Fibroblast of peridontal ligament (primary cell): ENCODE data around the gene LIPE.
A peak's percentile ranks its signal among the peaks of the same experiment; 100 is the strongest.
"Not testable (repeated sequence)": the region's sequence is repeated elsewhere in the genome, so short reads cannot be mapped to it uniquely, and the experiment has no call there.

ENCODE experiments used
- DNase-seq: peaks from one replicate; pipeline ENCODE4 v3.0.0-alpha.2; 2010; ENCODE audit errors: extremely low read depth

Gene LIPE

DNA sequence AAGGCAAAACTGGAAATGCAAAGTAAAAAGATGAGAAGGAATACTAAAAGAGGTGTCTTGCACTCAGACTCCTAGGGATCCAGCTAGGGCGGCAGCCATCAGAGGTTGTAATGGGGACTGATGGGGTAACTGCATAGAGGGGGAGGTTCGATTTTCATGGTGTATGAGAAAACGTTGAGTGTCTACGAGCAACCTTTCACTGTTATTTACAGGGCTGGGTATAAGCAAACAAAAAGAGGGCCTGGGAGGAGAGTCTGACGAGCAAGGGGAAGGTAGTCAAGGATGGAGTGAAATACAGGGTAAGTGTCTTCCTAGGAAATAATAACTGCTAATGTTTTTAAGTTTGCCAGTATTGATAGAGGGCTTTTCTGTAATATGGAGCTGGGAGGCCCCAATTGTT, 21.1 kb upstream of the LIPE start:
- DNase-seq = not testable (repeated sequence)

DNA sequence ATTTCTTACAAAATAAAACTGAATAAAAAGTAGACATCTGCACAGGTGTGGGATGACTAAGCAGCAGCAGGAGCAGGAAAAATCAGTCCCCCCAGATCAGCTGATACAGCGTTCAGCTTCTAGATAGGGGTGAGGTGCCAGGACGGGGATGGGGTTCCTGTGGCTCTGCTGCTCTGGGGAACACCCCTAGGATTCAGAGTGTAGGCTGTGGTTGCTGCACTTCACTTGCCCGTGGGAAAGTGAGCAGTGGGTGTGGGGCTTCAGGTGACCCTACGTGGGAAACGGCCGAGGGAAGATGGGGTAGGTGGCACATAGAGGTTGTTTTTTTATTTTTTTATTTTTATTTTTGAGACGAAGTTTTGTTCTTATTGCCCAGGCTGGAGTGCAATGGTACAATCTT, 18.8 kb upstream of the LIPE start:
- DNase-seq = no peak

DNA sequence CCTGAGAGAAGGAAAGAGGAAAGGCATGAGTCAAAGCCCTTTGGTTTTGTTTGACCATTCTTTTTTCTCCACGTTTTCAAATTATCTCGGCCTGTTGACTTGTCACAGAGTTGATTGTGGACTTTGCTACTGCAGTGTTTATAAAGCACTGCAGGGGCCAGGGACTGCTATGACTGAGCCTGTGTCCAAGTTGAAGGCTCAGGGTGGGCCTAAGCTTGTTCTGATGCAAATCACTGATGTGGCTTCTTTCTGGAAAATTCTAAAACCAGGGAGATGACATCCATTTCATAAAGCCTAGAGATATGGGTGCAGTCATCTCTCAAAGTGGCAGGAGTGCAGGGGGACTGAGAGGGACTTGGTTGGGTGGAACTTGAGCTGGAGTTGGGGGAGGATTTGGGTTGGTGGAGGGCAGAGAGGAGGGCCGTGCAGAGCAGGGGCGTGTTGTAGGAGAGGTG, 16.8 kb upstream of the LIPE start:
- no peak for DNase-seq

DNA sequence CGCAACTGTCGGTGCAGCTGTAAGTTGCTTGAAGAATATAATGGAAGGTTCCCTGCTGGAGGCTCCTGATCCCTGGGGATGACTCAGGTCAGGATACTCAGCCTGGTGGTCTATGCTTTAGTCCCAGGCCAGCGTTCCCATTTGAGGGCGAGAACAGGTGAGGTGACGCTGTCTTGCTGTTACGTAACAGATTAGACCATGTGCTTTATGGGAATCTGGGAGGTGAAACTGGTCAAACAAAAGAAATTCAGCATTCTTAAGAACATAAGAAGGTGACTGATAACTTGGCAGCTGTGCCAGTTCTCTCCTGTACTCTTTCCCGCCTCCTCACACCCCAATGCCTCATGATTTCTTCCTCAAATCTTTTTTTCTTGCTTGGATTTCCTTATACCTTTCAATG, 15.6 kb upstream of the LIPE start, which contains the start of gene CXCL17:
Gene CXCL17, minus strand, starts transcription at position 114 of the 400 bp plus-strand sequence. CDS start 114 bp downstream, outside the sequence.
- DNase-seq = no peak

DNA sequence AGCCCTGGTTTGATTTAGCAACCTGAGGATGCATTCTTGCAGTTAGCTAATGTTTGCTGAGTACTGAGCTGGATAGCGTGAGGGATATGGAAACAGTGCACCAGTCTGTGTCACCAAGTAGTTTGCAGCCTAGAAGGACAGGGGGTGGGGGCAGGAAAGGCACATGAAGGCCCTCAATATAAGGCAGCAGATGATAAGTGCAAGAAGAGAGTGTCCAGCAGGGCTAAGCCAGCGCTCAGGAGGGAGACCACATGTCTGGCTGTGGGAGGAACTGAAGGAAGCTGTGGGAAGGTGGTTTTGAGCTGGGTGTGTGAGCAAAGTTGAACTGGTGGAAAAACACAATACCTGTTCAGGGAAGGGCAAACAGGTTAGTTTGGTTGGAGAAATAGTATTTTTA, 13.9 kb upstream of the LIPE start:
- DNase-seq = no peak

GRCh38 chr19:42440357-42441048, 13.3 kb upstream of the LIPE start:
- peak; percentile 61 for DNase-seq

GRCh38 chr19:42436006-42436405, 8.8 kb upstream of the LIPE start:
- DNase-seq = peak; percentile 45

DNA sequence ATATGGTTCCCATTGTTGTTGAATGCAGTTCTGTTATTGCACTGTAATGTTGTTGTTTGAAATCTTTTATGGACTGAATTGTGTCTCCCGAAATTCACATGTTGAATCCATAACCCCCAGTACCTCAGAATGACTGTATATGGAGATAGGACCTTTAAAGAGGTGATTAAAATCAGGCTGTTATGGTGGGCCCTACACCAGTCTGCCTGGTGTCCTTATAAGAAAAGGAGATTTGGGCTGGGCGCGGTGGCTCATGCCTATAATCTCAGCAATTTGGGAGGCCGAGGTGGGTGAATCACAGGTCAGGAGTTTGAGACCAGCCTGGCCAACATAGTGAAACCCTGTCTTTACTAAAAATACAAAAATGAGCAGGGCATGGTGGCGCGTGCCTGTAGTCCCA, 8.1 kb upstream of the LIPE start:
- DNase-seq = no peak

DNA sequence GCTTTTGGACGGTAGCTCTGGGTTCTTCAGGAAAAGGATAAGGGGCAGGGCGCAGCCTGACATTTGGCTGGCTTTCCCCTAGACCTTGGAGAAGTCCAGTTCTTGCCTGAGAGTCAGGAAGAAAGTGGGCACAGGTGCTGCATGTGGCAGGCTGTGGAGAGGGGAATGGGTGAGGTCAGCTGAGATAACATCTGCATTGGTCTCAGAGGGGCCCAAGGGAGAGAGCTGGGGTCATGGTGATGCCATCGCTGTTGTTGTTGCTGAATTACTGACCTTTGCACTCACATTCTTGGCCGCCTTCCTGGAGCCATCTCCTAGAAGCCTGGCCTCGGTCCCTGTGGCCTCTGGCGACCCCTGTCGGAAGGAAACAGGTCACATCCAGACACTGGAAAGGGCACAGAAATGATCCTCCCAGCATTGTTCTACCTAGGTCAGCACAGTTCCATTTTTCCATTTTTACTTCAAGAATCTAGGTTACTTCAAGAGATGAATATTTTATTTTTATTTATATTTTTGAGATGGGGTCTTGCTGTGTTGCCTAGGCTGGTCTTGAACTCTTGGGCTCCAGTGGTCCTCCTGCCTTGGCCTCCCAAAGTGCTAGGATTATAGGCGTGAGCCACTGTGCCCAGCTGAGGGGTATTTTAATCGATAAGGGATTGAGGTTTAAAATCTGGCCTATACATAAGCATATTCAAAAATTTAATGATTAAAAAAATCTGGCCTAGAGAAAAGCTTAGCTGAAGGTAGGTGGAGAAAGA, 6.5 kb upstream of the LIPE start:
- peak; percentile 57 for DNase-seq

DNA sequence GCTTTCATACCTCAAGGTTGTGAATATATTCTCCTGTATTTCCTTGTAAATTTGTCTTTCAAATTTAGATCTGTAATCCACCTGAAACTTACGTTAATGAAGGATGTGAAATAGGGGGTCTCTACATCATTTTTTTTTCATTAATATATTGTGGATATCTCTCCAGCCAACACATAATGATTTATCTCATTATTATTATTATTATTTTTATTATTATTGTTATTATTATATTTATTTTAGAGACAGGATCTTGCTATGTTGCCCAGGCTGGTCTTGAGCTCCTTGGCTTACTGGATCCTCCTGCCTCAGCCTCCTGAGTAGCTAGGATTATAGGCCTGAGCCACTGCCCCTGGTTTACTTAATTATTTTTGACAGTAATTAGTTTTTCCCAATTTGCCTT, 4.3 kb upstream of the LIPE start:
- DNase-seq = no peak

DNA sequence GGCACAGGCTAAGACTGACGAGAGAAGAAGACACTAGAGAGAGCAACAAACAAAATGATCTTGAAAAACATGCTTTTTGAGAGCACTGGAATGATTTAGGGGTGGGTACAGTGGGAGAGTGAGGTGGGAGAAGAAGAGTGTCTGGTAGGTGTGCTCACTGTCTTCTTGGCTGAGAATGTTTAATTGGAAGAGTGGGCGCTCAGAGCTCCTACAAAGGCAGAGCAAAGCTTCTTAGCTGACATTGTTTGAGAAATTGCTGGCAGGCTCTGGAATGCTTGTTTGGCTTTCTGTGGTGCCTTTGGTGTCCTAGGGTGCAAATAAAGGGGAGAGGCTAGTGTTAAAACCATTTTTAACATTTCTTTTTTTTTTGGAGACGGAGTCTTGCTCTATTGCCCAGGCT, 1.5 kb upstream of the LIPE start:
- DNase-seq = no peak

GRCh38 chr19:42426643-42427042, 545 bp downstream of the LIPE start:
- DNase-seq = no peak

- DNase-seq = no peak
Observed at GRCh38 chr19:42424712-42425131, 2.5 kb downstream of the LIPE start.

DNA sequence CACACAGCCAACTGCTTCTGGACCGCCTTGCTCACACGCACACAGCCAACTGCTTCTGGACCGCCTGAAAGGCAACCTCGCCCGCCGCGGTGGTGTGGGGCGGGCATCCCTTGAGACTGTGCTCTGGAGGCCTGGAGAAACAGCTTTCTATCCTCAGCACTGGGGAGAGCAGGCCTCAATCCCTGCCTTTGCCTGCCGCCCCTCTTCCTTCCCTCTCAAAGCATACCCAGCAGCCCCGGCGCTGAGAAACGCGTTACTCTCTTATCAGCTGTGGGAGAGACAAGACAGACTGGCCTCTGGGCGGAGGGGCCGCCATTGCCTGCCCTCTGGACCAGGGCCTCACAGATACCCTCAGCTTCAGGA, 2.9 kb downstream of the LIPE start:
- DNase-seq = no peak

- peak; percentile 87 for DNase-seq
Observed at GRCh38 chr19:42423462-42424344, 3.5 kb downstream of the LIPE start.

DNA sequence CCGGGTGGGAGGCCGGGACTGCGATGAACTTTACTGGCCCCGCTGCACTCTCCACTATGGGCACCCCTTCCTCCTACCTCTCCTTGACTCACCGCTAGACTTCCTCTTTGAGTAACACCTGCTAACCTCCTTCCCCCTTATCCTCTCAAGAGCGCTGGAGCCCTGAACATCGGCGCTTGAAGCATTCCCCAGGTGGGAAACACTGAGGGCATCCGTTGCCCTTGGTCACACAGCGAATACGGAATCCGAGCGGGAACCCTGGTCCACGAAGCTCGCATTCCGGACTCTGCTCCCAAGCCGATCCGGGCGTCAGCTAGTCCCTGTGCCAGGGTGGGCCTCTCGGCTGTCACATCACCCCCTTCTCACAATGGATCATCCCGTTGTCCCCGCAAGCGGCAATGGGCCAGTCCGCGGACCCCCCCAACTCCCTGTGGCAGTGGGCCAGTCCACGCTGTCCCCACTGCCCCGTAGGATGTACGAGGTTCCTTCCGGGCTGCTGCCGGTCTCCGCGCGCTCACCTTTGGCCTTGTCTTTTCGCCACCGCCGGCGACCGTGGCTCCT, 4.2 kb downstream of the LIPE start:
- DNase-seq = no peak

DNA sequence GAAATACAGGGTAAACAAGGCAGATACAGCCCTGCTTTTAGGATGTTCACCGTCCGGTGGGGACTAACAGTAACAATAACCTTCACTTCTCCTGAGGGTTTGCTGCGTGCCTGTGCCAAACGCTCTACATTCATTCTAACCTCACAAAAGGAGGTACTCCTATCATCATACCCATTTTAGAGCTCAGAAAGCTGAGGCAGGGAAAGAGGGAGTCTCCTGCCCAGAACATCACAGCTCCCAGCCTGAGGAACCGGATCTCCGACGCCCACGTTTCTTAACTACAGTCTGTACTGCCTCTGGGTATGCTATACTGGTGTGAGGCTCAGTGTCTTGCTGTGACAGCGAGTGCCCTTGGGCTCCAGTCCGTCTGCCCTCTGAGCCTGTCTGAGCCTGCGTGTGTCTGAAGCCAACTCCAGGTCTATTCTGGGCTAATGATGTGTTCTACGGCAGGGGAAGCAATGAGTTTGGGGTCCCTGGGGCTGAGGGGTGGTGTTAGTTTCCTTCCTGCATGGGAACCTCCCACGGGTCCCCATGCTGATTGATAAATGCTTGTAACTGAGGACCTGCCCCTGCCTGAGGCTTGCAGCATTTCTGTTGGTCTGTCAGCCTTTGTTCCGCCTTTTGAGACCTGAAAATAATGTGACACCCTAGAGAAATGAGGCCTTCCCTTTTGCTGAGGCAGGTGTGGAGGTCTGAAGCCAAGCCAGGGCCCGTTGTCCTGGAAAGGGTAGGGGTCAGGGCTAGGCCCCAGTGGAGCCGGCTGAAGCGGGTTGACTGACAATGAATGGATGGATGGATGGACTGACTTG, 4.9 kb downstream of the LIPE start:
- no peak for DNase-seq

DNA sequence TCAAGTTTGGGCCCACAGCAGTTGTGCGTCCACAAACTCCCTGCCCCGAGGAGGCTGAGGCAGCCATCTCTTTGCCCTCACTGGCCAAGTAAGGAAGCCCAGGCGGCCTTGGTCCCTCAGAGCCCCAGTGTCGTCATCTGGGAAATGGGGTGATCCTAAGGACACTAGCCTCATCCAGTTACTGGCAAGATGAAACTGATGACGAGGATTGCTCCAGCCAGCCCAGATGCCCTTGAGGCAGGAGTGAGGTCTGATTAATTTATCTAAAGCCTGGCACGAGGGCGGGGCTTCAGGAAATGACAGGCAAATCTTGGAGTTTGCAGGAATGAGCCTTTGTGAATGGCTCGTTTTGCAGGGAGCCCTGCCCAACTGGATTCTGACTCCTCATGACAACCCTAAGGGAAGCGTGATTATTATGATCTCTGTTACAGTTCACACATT, 5.6 kb downstream of the LIPE start:
- no peak for DNase-seq

GRCh38 chr19:42421101-42421500, 6.1 kb downstream of the LIPE start:
- no peak for DNase-seq

GRCh38 chr19:42420055-42420544, 7.1 kb downstream of the LIPE start:
- DNase-seq = peak; percentile 37

GRCh38 chr19:42419309-42419708, 7.9 kb downstream of the LIPE start:
- no peak for DNase-seq
